GM20000 (cell line): ENCODE measurements around the gene ALDOA.

ENCODE experiments used
- DNase-seq: peaks from one replicate; pipeline ENCODE4 v3.0.0; 2012; ENCODE audit warnings: low spot score
- TF ChIP-seq, protein P1 (sequence below): IDR thresholded peaks from 2 replicates; pipeline ENCODE4 v1.5.1; 2012; ENCODE audit warnings: mild to moderate bottlenecking, control low read depth; ENCODE audit errors: extremely low read depth, missing control alignments

ALDOA gene

GRCh38 chr16:30075503-30076275 is 10.1 kb downstream of the ALDOA start, which contains the start of gene PPP4C:
TSS of gene PPP4C (plus strand) at chr16:30075994. CDS start at chr16:30076378, 384 bp downstream.
- TF ChIP-seq, protein P1, sequence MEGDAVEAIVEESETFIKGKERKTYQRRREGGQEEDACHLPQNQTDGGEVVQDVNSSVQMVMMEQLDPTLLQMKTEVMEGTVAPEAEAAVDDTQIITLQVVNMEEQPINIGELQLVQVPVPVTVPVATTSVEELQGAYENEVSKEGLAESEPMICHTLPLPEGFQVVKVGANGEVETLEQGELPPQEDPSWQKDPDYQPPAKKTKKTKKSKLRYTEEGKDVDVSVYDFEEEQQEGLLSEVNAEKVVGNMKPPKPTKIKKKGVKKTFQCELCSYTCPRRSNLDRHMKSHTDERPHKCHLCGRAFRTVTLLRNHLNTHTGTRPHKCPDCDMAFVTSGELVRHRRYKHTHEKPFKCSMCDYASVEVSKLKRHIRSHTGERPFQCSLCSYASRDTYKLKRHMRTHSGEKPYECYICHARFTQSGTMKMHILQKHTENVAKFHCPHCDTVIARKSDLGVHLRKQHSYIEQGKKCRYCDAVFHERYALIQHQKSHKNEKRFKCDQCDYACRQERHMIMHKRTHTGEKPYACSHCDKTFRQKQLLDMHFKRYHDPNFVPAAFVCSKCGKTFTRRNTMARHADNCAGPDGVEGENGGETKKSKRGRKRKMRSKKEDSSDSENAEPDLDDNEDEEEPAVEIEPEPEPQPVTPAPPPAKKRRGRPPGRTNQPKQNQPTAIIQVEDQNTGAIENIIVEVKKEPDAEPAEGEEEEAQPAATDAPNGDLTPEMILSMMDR = no peak
- DNase-seq = peak; percentile 95

GRCh38 chr16:30076276-30076791 is 10.8 kb downstream of the ALDOA start:
- peak; percentile 32 for DNase-seq
- TF ChIP-seq, protein P1 = no peak

DNA sequence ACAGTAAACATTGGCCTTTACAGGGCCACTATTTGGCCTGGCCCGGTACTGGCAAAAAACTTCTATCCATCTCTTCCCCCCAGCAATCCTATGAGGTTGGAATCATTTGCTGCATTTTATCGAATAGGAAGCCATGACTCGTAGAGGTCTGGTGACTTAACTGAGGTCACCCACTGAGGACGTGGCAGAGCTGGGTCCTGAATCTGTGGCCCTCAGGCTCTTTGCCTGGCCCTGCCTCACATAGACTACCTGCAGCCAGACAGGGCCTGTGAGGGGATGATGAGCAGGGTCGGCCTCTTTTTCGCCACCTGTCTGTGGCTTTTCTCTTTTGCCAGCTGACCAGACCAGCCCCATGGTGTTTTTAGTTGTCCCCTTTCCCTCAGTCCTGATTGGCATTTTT is 12.1 kb downstream of the ALDOA start:
- TF ChIP-seq, protein P1 = no peak
- no peak for DNase-seq

DNA sequence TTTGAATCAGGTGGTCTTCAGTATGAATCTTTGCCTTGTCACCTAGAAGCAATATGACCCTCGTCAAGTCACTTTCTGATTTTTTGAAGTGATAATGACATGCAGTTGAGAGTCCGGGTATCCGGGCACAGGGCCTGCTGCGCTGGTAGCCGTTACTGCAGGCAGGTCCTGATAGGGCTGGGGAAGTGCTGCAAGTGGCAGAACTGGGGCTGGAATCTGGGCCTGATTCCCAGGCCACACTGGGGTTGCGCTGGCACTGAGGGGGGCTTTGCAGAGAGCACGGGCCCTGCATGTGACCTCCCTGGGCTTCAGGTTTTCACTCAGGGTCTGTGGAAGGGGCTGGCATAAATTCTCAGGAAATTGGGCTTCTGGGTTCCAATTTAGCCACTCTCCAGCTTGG is 13.2 kb downstream of the ALDOA start:
- DNase-seq = no peak
- TF ChIP-seq, protein P1 = no peak

DNA sequence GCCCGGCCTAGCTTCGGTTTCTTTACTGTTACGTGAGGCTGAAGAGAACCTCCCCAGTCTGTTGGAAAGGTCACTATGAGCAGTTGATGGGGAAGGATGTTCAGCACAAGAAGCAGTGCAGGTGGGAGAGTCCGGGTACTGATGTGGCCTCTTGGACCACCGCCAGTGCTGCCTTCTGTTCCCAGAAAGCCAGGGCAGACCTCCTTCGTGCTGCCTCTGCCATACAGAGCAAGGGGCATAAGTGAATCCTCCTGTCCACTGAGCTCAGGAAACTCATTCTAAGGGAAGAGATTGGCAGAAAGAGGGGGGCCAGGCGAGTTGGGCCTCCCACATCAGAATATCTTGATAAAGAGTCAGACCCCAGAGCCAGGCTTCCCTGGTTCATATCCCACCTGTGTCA is 13.9 kb downstream of the ALDOA start:
- no peak for DNase-seq
- TF ChIP-seq, protein P1 = no peak

- TF ChIP-seq, protein P1 = no peak
- no peak for DNase-seq
Measured at GRCh38 chr16:30082545-30083090, 17.1 kb downstream of the ALDOA start.

DNA sequence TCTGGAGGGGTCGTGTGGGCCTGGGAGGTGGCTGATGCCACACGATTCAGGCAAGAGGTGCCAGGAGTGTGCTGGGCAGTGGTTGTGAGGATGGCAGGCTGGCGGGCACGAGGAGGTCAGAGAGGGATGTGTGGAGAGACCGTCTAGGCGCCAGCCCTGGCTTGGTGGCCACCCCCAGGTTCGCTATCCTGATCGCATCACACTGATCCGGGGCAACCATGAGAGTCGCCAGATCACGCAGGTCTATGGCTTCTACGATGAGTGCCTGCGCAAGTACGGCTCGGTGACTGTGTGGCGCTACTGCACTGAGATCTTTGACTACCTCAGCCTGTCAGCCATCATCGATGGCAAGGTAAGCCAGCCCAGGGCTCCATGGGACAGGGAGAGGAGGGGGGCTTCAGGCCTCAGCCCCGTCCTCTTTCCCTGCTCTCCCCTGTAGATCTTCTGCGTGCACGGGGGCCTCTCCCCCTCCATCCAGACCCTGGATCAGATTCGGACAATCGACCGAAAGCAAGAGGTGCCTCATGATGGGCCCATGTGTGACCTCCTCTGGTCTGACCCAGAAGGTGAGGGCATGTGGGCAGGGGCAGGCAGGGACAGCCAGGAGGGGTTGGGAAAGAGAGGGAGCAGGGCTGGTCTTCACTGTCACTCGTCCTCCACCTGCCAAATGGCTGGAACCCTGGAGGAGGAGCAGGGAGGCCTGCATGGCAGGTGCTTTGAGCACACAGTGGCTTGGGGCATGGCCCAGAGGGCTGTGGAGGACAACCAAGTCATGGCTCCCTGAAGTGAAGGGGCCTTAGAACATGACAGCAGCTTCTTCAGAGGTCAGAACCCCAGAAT is 17.9 kb downstream of the ALDOA start:
- DNase-seq = no peak
- TF ChIP-seq, protein P1 = no peak
